Immature natural killer cell (primary cell): Measurements from ENCODE around the gene FBP2. TPM values are rescaled to one million over a fixed set of nuclear protein-coding genes. Genes with fewer than 3 reads are reported as not detected.

ENCODE experiments used
- DNase-seq, 3 donors: peaks; one replicate each; pipeline ENCODE4 v3.0.0; 2022; ENCODE audit warnings: mixed read lengths in 1 of 3
- H3K27ac Mint-ChIP-seq, 6 donors: one replicate each; pipeline ENCODE4 v1.8.0; 2020; ENCODE audit warnings: mixed read lengths in 6 of 6, mild to moderate bottlenecking in 5 of 6, inconsistent platforms in 4 of 6, moderate library complexity in 3 of 6
- H3K27me3 Mint-ChIP-seq, 3 donors: one replicate each; pipeline ENCODE4 v1.8.0; 2020 to 2021; ENCODE audit warnings: low read depth in 3 of 3, mild to moderate bottlenecking in 3 of 3, mixed read lengths in 3 of 3, moderate library complexity in 3 of 3, inconsistent platforms in 1 of 3
- H3K36me3 Mint-ChIP-seq, 3 donors: one replicate each; pipeline ENCODE4 v1.8.0; 2020; ENCODE audit warnings: mixed read lengths in 3 of 3, inconsistent platforms in 2 of 3, mild to moderate bottlenecking in 2 of 3
- H3K4me1 Mint-ChIP-seq, 2 donors: one replicate each; pipeline ENCODE4 v1.8.0; 2020; ENCODE audit warnings: inconsistent platforms in 2 of 2, mild to moderate bottlenecking in 2 of 2, mixed read lengths in 2 of 2, moderate library complexity in 1 of 2
- H3K4me3 Mint-ChIP-seq, 5 donors: one replicate each; pipeline ENCODE4 v1.8.0; 2020; ENCODE audit warnings: mild to moderate bottlenecking in 5 of 5, mixed read lengths in 5 of 5, inconsistent platforms in 3 of 5, moderate library complexity in 3 of 5
- H3K9me3 Mint-ChIP-seq, 6 donors: one replicate each; pipeline ENCODE4 v1.8.0; 2020; ENCODE audit warnings: mild to moderate bottlenecking in 6 of 6, mixed read lengths in 6 of 6, inconsistent platforms in 4 of 6, moderate library complexity in 3 of 6
- polyA plus RNA-seq, 3 donors: library from polyadenylated mRNA; unstranded; fragments of 300-500 nt; fragmentation: Illumina TruSeq; gene quantifications; one replicate each; pipeline ENCODE4 v1.2.3, GENCODE V29; 2021

Gene FBP2
- polyA plus RNA-seq, 3 donors from 2014 or later, result not detected

DNA sequence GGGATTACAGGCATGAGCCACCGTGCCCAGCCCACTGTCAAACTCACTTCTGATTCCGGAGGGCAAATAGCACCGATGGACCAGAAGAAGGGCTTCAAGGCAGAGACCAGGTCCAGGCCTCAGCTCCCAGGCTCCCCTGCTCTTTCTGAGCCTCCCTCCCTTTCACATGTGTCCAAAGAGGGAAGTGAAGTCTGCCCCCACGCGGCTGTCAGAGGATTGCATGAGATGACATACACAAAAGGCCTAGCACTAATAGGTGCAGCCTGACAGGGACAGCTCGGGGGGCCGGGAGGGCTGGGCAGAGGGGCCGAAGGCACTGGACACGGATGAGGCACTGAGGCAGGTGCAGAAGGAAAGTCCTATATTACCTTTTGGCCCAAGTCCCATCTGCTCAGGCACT is 29.6 kb upstream of the FBP2 start:
- no peak overlapping the region for H3K27ac Mint-ChIP-seq
- no peaks in the 10 kb centered on the region for H3K9me3 Mint-ChIP-seq

GRCh38 chr9:94622087-94622800 is 28.6 kb upstream of the FBP2 start:
- H3K4me1 Mint-ChIP-seq, result peaks cover 0 to 1% of the 10 kb centered on the region in 2 donors
- peaks cover 4 to 25% (median 13%) of the 10 kb centered on the region in 3 donors for H3K36me3 Mint-ChIP-seq
- H3K27ac Mint-ChIP-seq, result no peak overlapping the region
- no peak for DNase-seq
- H3K9me3 Mint-ChIP-seq, result no peaks in the 10 kb centered on the region
- H3K27me3 Mint-ChIP-seq, result peaks cover 1 to 10% (median 2%) of the 10 kb centered on the region in 3 donors
- H3K4me3 Mint-ChIP-seq, result no peak overlapping the region

More for the DNA sequence above, 29.6 kb upstream of the FBP2 start:
- Mint-ChIP-seq H3K4me1 (peaks cover 0 to 1% of the 10 kb centered on the region in 2 donors), H3K36me3 (peaks cover 4 to 21% (median 13%) of the 10 kb centered on the region in 3 donors), H3K27me3 (peaks cover 1 to 10% (median 2%) of the 10 kb centered on the region in 3 donors), H3K4me3 (no peak overlapping the region)
- no peak for DNase-seq

GRCh38 chr9:94619026-94619425 is 25.4 kb upstream of the FBP2 start:
- H3K27me3 Mint-ChIP-seq, result peaks cover 0 to 10% (median 2%) of the 10 kb centered on the region in 3 donors
- H3K4me1 Mint-ChIP-seq, result peaks cover 2 to 6% of the 10 kb centered on the region in 2 donors
- H3K4me3 Mint-ChIP-seq, result no peak overlapping the region
- no peaks in the 10 kb centered on the region for H3K9me3 Mint-ChIP-seq
- H3K27ac Mint-ChIP-seq, result no peak overlapping the region
- no peak for DNase-seq
- peaks cover 7 to 25% (median 17%) of the 10 kb centered on the region in 3 donors for H3K36me3 Mint-ChIP-seq

DNA sequence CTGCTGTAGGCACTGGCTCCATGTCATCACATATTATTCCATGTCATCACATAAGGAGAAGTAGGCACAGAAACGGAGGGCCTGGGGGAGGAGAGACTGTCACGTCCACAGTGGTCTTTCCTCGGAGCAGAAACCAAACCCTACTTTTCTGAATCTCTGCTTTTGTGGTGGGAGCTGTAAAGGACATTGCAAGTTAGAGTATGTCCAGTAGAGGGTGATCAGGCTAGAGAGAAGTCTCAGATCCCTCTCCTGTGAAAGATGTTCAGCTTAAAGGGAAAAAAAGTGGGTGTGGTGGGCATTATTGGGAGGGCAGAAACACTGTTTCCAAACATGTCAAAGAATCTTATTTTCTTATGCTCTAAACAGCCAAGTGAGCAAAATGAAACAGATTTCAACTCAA is 19.4 kb upstream of the FBP2 start:
- no peak for DNase-seq
- H3K27me3 Mint-ChIP-seq, result peaks cover 2 to 8% (median 6%) of the 10 kb centered on the region in 3 donors
- peaks cover 9 to 11% of the 10 kb centered on the region in 2 donors for H3K4me1 Mint-ChIP-seq
- no peaks in the 10 kb centered on the region for H3K9me3 Mint-ChIP-seq
- H3K4me3 Mint-ChIP-seq, result peak overlapping the region in 1 of 5 donors; percentile 26
- H3K36me3 Mint-ChIP-seq, result peaks cover 3 to 21% (median 17%) of the 10 kb centered on the region in 3 donors
- no peak overlapping the region for H3K27ac Mint-ChIP-seq

DNA sequence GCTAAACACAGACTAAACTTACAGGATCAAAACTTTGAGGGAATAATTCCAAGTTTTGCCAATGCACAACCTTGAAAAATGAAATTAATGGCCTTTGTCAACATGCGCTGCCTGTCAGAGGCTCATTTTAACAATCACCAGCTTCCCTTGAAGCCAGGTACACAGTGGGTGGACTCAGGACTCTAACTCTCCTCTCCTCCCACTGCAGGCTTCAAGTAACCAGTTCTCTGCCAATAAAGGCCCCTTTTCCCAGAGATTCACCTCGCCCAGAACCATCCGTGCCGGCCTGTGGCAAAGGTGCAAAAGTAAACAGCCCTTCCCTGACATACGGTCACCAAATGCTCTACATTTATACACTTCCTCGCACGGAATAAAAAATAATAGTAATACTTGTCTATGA is 18.4 kb upstream of the FBP2 start:
- H3K36me3 Mint-ChIP-seq, result peaks cover 3 to 23% (median 23%) of the 10 kb centered on the region in 3 donors
- H3K27ac Mint-ChIP-seq, result no peak overlapping the region
- DNase-seq, result no peak
- H3K4me1 Mint-ChIP-seq, result peaks cover 9 to 11% of the 10 kb centered on the region in 2 donors
- no peak overlapping the region for H3K4me3 Mint-ChIP-seq
- H3K9me3 Mint-ChIP-seq, result no peaks in the 10 kb centered on the region
- peaks cover 2 to 8% (median 6%) of the 10 kb centered on the region in 3 donors for H3K27me3 Mint-ChIP-seq

DNA sequence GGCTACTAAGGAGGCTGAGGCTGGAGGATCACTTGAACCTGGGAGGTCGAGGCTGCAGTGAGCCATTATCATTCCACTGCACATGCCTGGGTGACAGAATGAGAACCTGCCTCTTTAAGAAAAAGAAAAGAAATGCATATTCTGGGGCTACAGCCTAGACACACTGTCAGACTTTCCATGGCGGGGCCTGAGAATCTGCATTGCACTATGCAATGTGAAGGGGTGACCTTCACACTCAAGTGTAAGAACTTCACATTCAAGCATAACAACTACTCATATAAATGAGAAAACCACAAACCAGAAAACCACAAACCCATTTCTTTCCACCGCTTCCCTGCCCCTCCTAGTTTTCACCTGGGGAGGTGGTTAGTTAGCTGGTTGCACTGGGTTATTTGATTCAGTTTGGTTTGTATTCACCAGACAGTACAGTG is 18.0 kb upstream of the FBP2 start:
- H3K27me3 Mint-ChIP-seq, result peaks cover 2 to 8% (median 6%) of the 10 kb centered on the region in 3 donors
- peaks cover 9 to 11% of the 10 kb centered on the region in 2 donors for H3K4me1 Mint-ChIP-seq
- H3K9me3 Mint-ChIP-seq, result no peaks in the 10 kb centered on the region
- peak in 1 of 3 donors; percentile 5 for DNase-seq
- no peak overlapping the region for H3K27ac Mint-ChIP-seq
- peaks cover 3 to 26% (median 25%) of the 10 kb centered on the region in 3 donors for H3K36me3 Mint-ChIP-seq
- H3K4me3 Mint-ChIP-seq, result peak overlapping the region in 1 of 5 donors; percentile 30

GRCh38 chr9:94610181-94610606 is 16.6 kb upstream of the FBP2 start:
- Mint-ChIP-seq H3K4me3 (no peak overlapping the region), H3K27ac (no peak overlapping the region), H3K9me3 (no peaks in the 10 kb centered on the region), H3K27me3 (peaks cover 2 to 12% (median 6%) of the 10 kb centered on the region in 3 donors), H3K4me1 (peaks cover 6 to 7% of the 10 kb centered on the region in 2 donors), H3K36me3 (peaks cover 0 to 32% (median 25%) of the 10 kb centered on the region in 3 donors)
- no peak for DNase-seq

DNA sequence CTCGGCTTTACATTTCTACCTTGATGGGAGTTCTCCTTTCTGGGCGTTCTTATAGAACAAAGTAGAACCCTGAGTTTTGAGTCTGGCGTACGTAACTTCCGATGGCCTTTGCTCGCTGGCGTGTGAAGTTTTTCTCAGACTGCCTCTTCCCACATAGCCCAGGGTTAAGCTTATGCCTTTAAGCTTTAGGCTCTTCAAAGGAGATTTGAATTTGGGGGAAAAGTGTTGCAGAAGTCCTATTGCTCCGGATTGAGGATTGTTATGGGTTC is 13.7 kb upstream of the FBP2 start:
- DNase-seq, result no peak
- no peak overlapping the region for H3K4me3 Mint-ChIP-seq
- peaks cover 11 to 16% of the 10 kb centered on the region in 2 donors for H3K4me1 Mint-ChIP-seq
- H3K36me3 Mint-ChIP-seq, result peaks cover 4 to 43% (median 29%) of the 10 kb centered on the region in 3 donors
- H3K27me3 Mint-ChIP-seq, result peaks cover 5 to 12% (median 7%) of the 10 kb centered on the region in 3 donors
- no peak overlapping the region for H3K27ac Mint-ChIP-seq
- no peaks in the 10 kb centered on the region for H3K9me3 Mint-ChIP-seq

DNA sequence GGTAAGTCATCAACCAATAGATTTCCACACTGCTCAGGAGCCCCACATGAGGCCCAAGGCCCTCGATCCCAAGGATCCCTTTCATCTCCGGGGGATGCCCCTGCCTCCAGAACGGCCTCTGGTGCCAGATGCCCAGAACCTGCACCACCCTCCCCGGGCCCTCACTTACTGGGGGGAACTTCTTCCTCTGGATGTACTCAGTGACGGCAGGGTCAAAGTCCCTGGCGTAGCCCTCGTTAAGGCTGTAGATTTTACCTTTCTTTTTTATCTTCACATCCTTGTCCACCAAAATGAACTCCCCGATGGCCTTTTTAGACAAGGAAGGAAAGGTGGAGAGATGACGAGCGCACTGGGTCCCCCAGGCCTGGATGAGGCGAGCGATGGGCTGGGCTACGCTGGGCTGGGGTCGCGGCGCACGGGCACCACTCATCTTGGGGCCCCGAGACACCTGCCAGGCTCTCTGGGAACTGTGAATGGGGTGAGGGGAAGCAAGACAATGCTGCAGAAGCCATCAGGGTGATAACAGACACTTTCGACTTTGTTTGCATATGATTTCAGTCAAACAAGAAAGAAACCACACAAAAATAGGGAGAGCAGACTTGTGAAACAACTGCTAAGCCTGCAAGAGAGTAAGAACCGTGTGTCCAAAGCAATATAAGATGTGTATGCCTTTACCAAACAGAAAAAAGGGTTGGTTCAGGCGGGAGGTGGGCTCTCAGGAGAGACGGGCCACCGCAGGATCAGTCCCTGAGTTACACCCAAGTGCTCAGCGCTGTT is 13.2 kb upstream of the FBP2 start:
- H3K27me3 Mint-ChIP-seq, result peaks cover 3 to 9% (median 6%) of the 10 kb centered on the region in 3 donors
- DNase-seq, result no peak
- H3K36me3 Mint-ChIP-seq, result peaks cover 4 to 43% (median 29%) of the 10 kb centered on the region in 3 donors
- H3K27ac Mint-ChIP-seq, result peak overlapping the region in 1 of 6 donors; percentile 47
- no peaks in the 10 kb centered on the region for H3K9me3 Mint-ChIP-seq
- H3K4me1 Mint-ChIP-seq, result peaks cover 9 to 13% of the 10 kb centered on the region in 2 donors
- H3K4me3 Mint-ChIP-seq, result no peak overlapping the region

- peak; percentile 23 to 31 (median 23) for DNase-seq
- Mint-ChIP-seq H3K27me3 (peaks cover 2 to 7% (median 3%) of the 10 kb centered on the region in 3 donors), H3K27ac (no peak overlapping the region), H3K4me3 (no peak overlapping the region), H3K9me3 (no peaks in the 10 kb centered on the region), H3K36me3 (peaks cover 4 to 26% (median 16%) of the 10 kb centered on the region in 3 donors), H3K4me1 (peaks cover 6 to 10% of the 10 kb centered on the region in 2 donors)
These were observed 9.9 kb upstream of the FBP2 start for GRCh38 chr9:94603259-94604160.

GRCh38 chr9:94602666-94603065 is 9.0 kb upstream of the FBP2 start:
- peaks cover 4 to 26% (median 16%) of the 10 kb centered on the region in 3 donors for H3K36me3 Mint-ChIP-seq
- H3K27ac Mint-ChIP-seq, result no peak overlapping the region
- no peak for DNase-seq
- H3K4me1 Mint-ChIP-seq, result peaks cover 6 to 10% of the 10 kb centered on the region in 2 donors
- H3K4me3 Mint-ChIP-seq, result no peak overlapping the region
- H3K9me3 Mint-ChIP-seq, result no peaks in the 10 kb centered on the region
- peaks cover 2 to 6% (median 3%) of the 10 kb centered on the region in 3 donors for H3K27me3 Mint-ChIP-seq

DNA sequence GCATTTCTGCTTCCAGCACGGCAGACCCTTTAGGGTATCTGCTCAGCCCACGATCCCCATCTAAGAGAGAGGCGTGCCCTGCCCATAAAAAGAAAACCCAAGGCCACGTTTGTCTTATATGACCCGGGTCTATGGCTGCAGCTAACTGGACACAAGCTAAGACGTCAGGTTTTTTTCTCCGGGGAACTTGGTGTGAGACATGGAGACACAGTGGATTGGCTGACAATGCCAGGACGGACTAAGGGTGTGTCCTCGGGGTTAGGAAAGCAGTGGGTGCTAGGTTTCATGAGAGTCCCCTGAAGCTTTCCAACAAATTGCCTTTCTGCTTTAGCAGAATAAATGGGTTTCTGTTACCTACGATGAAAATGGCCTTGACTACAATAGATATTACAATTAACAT is 7.1 kb upstream of the FBP2 start:
- Mint-ChIP-seq H3K4me3 (no peak overlapping the region), H3K9me3 (no peaks in the 10 kb centered on the region), H3K4me1 (peaks cover 6 to 10% of the 10 kb centered on the region in 2 donors), H3K27me3 (peaks cover 2 to 3% (median 2%) of the 10 kb centered on the region in 3 donors), H3K36me3 (peaks cover 4 to 16% (median 4%) of the 10 kb centered on the region in 3 donors), H3K27ac (no peak overlapping the region)
- no peak for DNase-seq

DNA sequence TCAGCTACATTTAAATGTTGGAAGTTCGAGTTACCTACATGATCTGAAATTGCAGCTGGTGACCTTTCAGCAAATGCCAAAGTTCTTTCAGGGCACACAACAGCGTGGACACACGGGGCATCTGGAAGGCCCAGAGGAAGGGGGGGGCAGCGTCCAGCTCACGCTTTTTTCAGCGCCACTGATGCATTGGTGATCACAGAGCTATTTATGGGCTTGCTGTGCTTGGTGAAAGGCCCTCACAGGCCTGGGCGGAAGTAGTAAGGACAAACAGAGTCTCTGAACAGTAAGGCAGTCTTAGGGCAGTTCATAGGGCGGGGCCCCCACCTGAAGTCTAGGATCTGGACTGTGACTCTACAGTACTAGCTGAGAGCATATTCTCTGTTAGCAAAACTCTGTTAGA is 6.6 kb upstream of the FBP2 start:
- Mint-ChIP-seq H3K4me3 (no peak overlapping the region), H3K9me3 (no peaks in the 10 kb centered on the region), H3K4me1 (peaks cover 6 to 10% of the 10 kb centered on the region in 2 donors), H3K36me3 (peaks cover 4 to 11% (median 4%) of the 10 kb centered on the region in 3 donors), H3K27ac (no peak overlapping the region), H3K27me3 (peaks cover 2 to 3% (median 2%) of the 10 kb centered on the region in 3 donors)
- no peak for DNase-seq
